Progenitor cell of endocrine pancreas (in vitro differentiated cells): Measurements from ENCODE around the gene SQSTM1. TPM values are rescaled to one million over a fixed set of nuclear protein-coding genes. Genes with fewer than 3 reads are reported as not detected.
A peak's percentile ranks its signal among the peaks of the same experiment; 100 is the strongest.

Experiments
- DNase-seq: peaks from one replicate; pipeline ENCODE4 v3.0.0; 2021; ENCODE audit warnings: low spot score; ENCODE audit not compliant: unreplicated experiment
- H3K27ac Mint-ChIP-seq: 2 replicates; pipeline ENCODE4 v1.8.0; 2021; ENCODE audit warnings: mild to moderate bottlenecking, moderate library complexity, mixed read lengths
- H3K27me3 Mint-ChIP-seq: 2 replicates; pipeline ENCODE4 v1.8.0; 2021; ENCODE audit warnings: mixed read lengths
- H3K36me3 Mint-ChIP-seq: 2 replicates; pipeline ENCODE4 v1.8.0; 2022; ENCODE audit warnings: mixed read lengths; ENCODE audit not compliant: insufficient read depth
- H3K4me1 Mint-ChIP-seq: 2 replicates; pipeline ENCODE4 v1.8.0; 2021; ENCODE audit warnings: low read depth, mixed read lengths
- H3K4me3 Mint-ChIP-seq: 2 replicates; pipeline ENCODE4 v1.8.0; 2021; ENCODE audit warnings: low read depth, mild to moderate bottlenecking, moderate library complexity, mixed read lengths
- H3K9me3 Mint-ChIP-seq: 2 replicates; pipeline ENCODE4 v1.8.0; 2021; ENCODE audit warnings: low read depth, mixed read lengths
- microRNA-seq: library from miRNA; unstranded; fragments of <30 nt; microRNA quantifications from one replicate; pipeline ENCODE4 v1.1.0, GENCODE V29; 2020; ENCODE audit warnings: borderline number of aligned reads; ENCODE audit not compliant: unreplicated experiment
- total RNA-seq: library from RNA; stranded (reverse); gene quantifications from 2 replicates; pipeline ENCODE4 v1.2.1, GENCODE V29; 2021
- TF ChIP-seq, protein P1 (sequence below): fragments of 200-600 bp; sonication (generic); IDR thresholded peaks from one replicate; pipeline ENCODE4 v1.5.0; 2021; ENCODE audit warnings: antibody characterized with exemption, mild to moderate bottlenecking; ENCODE audit not compliant: unreplicated experiment

The SQSTM1 gene
- total RNA-seq, 1 donor from 2014 or later: 113 TPM

DNA sequence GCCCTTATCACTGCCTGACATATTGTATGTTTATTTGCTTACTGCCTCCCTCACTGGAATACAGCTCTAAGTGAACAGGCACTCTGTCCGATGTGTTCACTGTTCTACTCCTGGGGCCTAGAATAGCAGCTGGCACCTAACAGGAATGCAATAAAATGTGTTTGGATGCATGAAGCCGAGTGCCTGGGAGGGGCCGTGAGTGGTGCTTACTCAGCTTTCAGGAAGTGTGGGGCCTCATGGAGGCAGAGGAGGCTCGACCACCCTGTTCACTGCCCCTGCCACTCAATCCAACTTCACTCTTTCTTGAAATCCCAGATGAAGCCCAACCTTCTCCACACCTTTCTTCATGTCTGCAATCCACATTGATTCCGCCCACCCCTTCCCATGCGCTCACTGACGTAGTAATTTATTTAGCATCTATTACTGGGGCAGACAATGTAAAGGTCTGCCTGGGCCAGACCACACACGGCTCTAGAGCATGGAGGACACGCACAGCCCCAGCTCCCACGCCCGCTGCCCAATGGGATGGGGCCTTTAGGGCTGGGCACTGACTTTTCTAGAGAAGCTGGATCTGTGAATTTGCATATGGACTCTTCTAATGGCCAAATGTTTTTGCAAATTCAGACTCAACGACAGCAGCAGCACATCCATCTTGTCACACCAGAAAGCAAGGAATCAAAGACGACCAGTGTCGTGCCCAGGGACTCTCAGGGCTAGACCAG lies 65.6 kb downstream of the SQSTM1 start:
- H3K4me1 Mint-ChIP-seq: no peaks in the 10 kb centered on the region
- H3K27ac Mint-ChIP-seq: peak overlapping the region; percentile 25
- no peak for DNase-seq
- H3K27me3 Mint-ChIP-seq: no peaks in the 10 kb centered on the region
- TF ChIP-seq, protein P1, sequence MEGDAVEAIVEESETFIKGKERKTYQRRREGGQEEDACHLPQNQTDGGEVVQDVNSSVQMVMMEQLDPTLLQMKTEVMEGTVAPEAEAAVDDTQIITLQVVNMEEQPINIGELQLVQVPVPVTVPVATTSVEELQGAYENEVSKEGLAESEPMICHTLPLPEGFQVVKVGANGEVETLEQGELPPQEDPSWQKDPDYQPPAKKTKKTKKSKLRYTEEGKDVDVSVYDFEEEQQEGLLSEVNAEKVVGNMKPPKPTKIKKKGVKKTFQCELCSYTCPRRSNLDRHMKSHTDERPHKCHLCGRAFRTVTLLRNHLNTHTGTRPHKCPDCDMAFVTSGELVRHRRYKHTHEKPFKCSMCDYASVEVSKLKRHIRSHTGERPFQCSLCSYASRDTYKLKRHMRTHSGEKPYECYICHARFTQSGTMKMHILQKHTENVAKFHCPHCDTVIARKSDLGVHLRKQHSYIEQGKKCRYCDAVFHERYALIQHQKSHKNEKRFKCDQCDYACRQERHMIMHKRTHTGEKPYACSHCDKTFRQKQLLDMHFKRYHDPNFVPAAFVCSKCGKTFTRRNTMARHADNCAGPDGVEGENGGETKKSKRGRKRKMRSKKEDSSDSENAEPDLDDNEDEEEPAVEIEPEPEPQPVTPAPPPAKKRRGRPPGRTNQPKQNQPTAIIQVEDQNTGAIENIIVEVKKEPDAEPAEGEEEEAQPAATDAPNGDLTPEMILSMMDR: no peak
- H3K36me3 Mint-ChIP-seq: peaks cover 57% of the 10 kb centered on the region
- H3K4me3 Mint-ChIP-seq: no peak overlapping the region
- H3K9me3 Mint-ChIP-seq: peaks cover 25% of the 10 kb centered on the region

DNA sequence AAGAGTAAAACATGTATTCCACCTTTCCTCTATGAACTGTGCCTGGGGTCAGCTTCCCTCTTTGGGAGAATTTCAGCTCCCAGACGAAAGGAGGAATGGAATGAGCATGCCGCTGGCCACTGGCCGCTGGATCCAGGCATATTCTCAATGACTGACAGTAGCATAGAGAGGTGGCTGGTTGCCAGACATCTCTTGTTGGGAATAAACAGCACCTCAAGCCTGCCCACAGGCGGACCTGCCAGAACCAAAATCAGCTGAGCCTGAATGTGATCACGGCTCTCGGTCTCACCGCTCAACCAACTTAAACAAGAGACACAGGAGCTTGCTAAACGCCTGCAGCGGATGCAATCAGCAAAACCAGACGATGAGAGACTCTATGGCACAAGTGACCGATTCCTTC lies 66.4 kb downstream of the SQSTM1 start:
- Mint-ChIP-seq H3K4me1 (no peaks in the 10 kb centered on the region), H3K27ac (no peak overlapping the region), H3K4me3 (no peak overlapping the region), H3K36me3 (peaks cover 57% of the 10 kb centered on the region), H3K27me3 (no peaks in the 10 kb centered on the region), H3K9me3 (peaks cover 25% of the 10 kb centered on the region)
- DNase-seq: no peak
- TF ChIP-seq, protein P1: no peak

Small RNA genes lying within 50 kb of the gene (microRNA-seq; reads per million reads assigned to microRNA genes)
- gene MIR1229: 40.0 reads per million, percentile 42 among the genes with 10 or more reads in this experiment

Other genes starting within 250 kb of the SQSTM1 start
- gene HNRNPH1, start 197.2 kb upstream of the SQSTM1 start, total RNA-seq: 1,377 and 1,392 TPM in 2 replicates
- gene CBY3, start 139.9 kb upstream of the SQSTM1 start, total RNA-seq: not detected in 2 replicates
- gene CANX, start 121.9 kb upstream of the SQSTM1 start, total RNA-seq: 571 and 574 TPM in 2 replicates
- 51.8 and 54.8 TPM in 2 replicates for gene MAML1, start 88.1 kb upstream of the SQSTM1 start, total RNA-seq
- gene LTC4S, start 26.9 kb upstream of the SQSTM1 start, total RNA-seq: 5.5 and 6.9 TPM in 2 replicates
- 159 and 171 TPM in 2 replicates for gene MGAT4B, start 14.0 kb upstream of the SQSTM1 start, total RNA-seq
- 61.4 and 63.4 TPM in 2 replicates for gene MRNIP, start 37.9 kb downstream of the SQSTM1 start, total RNA-seq
- gene TBC1D9B, start 87.0 kb downstream of the SQSTM1 start, total RNA-seq: 128 and 135 TPM in 2 replicates